HG03060 (cell line): ENCODE results near the gene MPHOSPH9.
A peak's percentile ranks its signal among the peaks of the same experiment; 100 is the strongest.
"Not testable (repeated sequence)": the region's sequence is repeated elsewhere in the genome, so short reads cannot be mapped to it uniquely, and the experiment has no call there.

Source experiments
- ATAC-seq: cut with Tn5 transposase; IDR thresholded peaks from one replicate; pipeline ENCODE4 v1.9.1; 2021; ENCODE audit warnings: low read depth, moderate number of reproducible peaks; ENCODE audit not compliant: unreplicated experiment

MPHOSPH9 gene

GRCh38 chr12:123258593-123258992, 25.7 kb upstream of the MPHOSPH9 start:
- no peak for ATAC-seq

GRCh38 chr12:123254853-123255446, 22.0 kb upstream of the MPHOSPH9 start:
- no peak for ATAC-seq

- no peak for ATAC-seq
Measured at GRCh38 chr12:123253641-123254459, 20.9 kb upstream of the MPHOSPH9 start.

DNA sequence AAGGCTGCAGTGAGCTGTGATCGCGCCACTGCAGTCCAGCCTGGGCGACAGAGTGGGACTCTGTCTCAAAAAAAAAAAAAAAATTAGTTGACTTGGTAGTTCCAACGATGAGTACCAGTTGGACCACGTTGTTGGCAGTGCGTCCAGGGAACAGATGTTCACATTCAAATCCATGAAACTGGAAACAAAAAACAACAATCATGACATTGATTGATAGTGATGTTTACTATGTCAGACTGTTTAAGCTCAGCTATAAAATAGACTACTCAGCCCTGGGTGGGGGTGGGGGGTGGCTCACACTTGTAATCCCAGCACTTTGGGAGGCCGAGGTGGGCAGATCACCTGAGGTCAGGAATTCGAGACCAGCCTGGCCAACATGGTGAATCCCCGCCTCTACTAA, 19.4 kb upstream of the MPHOSPH9 start:
- ATAC-seq, result not testable (repeated sequence)

DNA sequence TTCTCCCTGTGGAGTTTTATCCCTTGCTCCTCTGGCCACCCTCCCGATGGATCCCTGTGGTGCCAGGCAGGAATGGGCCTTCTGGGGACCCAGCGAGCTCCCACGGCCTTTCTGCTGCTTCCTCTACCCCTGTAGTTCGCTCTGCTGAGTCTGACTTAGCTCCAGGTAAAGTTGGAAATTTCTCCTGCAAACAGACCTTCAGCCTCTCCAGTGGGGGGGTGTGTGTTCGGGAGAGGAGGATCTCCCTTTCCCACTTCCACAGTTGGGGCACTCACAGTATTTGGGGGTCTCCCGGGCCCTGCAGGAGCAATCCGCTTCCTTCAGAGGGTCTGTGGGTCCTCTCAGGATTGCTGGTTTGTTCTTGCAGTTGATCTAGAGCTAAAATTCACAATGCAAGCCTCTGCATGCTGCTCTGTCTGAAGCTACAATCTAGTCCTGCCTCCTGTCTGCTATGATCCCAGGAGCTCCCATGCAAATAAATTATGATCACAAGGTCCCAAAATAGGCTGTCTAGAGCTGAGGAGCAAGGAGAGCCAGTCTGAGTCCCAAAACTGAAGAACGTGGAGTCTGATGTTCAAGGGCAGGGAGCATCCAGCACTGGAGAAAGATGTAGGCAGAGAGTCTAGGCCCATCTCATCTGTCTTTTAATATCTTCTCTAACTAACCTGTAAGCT, 18.6 kb upstream of the MPHOSPH9 start:
- no peak for ATAC-seq

DNA sequence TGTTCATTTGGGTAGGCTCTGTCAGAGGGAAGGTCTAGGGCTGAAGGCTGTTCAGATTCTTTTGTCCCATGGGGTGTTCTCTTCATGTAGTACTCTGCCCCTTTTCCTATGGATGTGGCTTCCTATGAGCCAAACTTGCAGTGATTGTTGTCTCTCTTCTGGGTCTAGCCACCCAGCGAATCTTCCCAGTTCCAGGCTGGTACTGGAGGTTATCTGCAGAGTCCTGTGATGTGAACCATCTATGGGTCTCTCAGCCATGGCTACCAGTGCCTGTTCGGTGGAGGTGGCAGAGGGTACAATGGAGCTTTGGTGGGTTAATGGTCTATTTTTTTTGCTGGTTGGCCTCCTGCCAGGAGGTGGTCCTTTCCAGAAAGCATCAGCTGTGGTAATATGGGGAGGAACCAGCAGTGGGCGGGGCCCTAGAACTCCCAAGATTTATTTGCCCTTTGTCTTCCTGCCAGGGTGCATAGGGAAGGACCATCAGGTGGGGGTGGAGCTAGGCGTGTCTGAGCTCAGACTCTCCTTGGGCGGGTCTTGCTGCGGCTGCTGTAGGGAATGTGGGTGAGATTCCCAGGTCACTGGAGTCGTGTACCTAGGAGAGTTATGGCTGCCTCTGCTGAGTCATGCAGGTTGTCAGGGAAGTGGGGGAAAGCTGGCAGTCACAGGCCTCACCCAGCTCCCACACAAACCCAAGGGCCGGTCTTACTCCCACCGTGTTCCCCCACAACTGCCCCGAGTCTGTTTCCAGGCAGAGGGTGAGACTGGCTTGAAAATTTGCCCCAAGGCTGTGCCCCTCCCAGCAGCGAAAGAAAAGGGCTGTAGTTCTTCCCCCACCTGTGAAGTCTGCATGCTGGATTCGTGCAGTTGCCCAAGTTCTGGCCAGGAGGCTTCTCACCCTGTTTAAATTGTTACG, 17.8 kb upstream of the MPHOSPH9 start:
- ATAC-seq, result no peak

GRCh38 chr12:123248996-123249741, 16.2 kb upstream of the MPHOSPH9 start:
- ATAC-seq, result not testable (repeated sequence)

DNA sequence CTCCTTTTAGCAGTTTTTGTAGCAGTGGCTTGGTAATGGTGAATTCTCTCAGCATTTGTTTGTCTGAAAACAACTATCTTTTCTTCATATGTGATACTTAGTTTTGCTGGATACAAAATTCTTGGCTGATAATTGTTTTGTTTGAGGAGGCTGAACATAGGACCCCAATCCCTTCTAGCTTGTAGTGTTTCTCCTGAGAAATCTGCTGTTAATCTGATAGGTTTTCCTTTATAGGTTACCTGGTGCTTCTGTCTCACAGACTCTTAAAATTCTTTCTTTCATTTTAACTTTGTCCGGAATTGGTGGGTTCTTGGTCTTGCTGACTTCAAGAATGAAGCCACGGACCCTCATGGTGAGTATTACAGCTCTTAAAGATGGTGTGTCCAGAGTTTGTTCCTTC, 15.2 kb upstream of the MPHOSPH9 start:
- ATAC-seq, result not testable (repeated sequence)

DNA sequence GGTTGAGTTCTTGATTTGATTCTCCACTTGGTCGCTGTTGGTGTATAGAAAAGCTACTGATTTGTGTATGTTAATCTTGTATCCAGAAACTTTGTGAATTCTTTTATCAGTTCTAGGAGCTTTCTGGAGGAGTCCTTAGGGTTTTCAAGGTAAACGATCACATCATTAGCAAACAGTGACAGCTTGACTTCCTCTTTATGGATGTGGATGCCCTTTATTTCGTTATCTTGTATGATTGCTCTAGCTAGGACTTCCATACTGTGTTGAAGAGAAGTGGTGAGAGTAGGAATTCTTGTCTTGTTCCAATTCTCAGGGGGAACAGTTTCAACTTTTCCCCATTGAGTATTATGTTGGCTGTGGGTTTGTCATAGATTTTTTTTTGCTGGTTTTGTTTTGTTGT, 12.7 kb upstream of the MPHOSPH9 start:
- no peak for ATAC-seq

- no peak for ATAC-seq
Measured at GRCh38 chr12:123243671-123244262, 10.8 kb upstream of the MPHOSPH9 start.

DNA sequence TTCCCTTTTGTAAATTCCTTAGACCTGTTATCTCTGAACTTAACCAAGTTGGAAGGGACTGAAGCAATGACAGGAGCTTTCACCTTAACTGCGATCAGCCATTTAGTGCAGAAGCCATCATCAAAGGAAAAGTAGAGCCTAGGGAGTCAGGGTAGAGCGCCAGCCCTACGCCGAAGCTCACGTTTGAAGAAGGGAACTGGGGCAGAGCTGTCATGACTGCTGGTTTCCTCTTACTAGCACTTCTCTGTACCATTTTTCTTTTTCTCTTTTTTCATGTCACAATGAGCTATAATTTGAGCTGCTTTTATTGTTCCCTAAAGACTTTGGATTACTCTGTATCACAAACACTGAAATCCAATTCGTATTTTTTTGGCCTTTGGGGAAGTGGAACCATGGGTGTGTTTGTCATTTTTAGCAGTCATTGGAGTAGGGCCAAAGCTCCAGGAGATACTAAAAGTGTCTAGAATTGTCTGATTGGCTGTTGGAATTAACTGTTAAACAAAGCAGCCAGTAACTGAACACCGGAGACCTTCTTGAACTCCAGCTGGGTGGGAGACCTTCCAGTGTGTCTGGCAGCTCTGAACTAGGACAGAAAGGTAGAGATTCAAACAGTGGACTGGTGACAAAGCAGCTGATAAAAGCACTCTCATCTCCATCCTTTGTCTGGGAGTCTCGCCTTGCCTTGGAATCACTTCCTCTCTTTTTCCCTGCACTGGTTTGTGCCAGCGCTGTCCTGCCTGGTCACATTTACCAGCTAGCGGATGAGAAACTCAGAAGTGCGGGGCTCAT, 9.4 kb upstream of the MPHOSPH9 start:
- ATAC-seq, result no peak

DNA sequence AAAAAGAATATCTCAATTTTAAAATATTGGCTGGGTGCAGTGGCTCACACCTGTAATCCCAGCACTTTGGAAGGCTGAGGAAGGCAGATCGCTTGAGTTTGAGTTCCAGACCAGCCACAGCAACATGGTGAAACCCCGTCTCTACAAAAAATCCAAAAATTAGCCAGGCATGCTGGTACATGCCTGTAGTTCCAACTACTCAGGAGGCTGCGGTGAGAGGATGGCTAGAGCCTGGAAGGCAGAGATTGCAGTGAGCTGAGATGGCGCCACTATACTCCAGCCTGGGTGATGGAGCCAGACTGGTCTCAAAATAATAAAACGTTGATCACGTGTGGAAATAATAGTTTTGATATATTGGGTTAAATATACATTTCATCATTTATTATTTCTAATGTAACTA, 6.0 kb upstream of the MPHOSPH9 start:
- no peak for ATAC-seq

GRCh38 chr12:123238330-123238682, 5.4 kb upstream of the MPHOSPH9 start:
- ATAC-seq, result no peak

DNA sequence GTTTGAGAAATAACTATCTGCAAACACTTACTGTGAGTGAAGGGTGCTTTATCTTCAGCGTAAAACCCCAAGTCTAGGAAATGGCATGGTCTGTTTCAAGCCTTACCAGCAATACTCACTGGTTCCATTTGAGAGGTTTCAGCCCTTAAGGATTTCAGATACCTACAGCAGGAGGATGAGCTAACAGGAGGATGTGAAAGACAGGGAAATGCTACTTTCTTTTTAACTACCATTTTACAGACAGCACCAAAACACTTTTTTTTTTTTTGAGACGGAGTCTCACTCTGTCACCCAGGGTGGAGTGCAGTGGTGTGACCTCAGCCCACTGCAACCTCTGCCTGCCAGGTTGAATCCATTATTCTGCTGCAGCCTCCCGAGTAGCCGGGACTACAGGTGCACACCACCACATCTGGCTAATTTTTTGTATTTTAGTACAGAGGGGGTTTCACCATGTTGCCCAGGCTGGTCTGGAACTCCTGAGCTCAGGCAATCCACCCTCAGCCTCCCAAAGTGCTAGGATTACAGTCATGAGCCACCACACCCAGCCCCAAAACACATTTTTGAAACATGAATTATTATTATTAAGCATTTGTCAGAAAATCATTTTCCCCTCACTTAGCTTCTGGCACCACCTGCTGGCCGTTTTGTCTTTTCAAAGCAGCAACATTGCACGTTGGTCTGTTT, 4.8 kb upstream of the MPHOSPH9 start:
- ATAC-seq, result no peak

DNA sequence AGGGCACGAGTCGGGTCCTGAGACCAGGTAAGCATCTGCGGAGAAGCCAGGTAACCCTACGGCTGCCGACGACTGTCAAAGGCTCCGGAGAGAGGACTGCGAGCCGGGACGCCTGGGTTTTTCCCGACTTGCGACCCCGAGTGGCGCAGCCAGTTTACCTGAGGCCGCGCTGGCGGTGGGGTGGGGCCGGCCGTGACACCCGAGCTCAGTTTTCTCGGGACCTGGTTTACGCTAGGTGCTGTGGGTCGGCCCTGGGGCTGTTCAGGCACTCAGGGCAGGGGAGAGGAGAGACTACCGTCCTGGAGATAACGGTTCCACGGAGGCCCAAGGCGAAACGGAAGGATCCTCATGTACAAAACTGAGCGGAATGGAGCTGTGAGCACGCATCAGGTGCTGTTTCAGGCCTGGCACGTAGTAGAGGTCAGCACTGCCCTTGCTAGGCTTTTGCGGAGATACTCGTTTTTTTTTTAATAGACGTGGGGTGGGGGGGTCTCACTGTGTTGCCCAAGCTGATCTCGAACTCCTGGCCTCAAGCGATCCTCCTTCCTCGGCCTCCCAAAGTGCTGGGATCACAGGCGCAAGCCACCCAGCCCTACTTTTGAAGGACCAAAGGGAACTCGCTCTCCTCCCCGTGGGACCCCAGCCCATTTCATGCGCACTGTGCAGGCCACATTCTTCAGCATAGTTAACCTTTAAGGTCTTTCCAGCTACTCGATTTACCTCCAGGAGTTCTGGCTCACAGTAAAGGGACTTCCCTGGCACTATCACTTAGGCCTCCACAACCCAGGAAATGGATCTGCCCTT, 766 bp upstream of the MPHOSPH9 start:
- ATAC-seq, result peak; percentile 9

- no peak for ATAC-seq
Measured at GRCh38 chr12:123232472-123232806, 502 bp downstream of the MPHOSPH9 start.

- no peak for ATAC-seq
Measured at GRCh38 chr12:123231931-123232330, 1.0 kb downstream of the MPHOSPH9 start.

GRCh38 chr12:123229051-123229450, 3.9 kb downstream of the MPHOSPH9 start:
- no peak for ATAC-seq
